Effector CD4-positive, alpha-beta T cell (primary cell): Measurements from ENCODE around the gene ZNF550.
"Not testable (repeated sequence)": the region's sequence is repeated elsewhere in the genome, so short reads cannot be mapped to it uniquely, and the experiment has no call there.

ENCODE experiments used
- DNase-seq: peaks from one replicate; pipeline ENCODE4 v3.0.0-alpha.2; 2020

The ZNF550 gene

DNA sequence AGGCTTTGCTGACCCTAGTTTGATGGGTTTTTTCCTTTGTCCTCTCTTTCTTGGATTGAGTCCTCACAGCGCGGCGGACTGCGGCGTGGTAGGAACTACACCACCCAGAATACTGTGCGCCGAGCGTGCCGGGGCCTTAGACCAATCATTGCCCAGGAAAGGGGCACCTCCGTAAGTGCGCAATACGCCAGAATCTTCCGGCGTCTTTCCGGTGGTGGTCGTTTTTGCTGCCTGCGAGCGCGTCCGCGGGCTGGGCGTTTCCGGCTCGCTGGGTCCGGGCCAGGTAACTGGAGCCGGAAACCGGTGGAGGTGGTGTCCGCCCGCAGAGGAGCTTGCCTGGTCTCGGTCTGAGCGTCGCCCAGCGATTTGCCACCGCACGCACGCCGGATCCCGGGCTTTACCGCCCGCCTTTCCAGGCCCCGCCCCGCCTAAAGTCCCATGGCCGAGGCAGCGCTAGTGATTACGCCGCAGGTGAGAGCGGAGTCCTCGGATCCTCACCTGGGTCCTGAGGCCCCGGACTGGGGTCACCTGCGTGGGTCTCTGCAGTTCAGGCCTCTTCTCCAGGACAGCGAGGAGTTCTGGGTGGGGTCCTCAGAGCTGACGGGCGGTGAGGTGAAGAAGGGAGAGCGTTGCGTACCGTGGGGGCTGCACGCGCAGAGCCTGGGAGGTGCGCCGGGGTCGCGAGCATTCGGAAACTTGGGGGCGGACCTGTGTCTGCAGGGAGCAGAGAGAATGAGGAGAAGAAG, 32.4 kb downstream of the ZNF550 start, which contains the start of gene ZNF549:
TSS of gene ZNF549 (plus strand) at position 221 of the 746 bp plus-strand sequence. CDS start at position 439, 218 bp downstream.
- DNase-seq = peak; percentile 82

DNA sequence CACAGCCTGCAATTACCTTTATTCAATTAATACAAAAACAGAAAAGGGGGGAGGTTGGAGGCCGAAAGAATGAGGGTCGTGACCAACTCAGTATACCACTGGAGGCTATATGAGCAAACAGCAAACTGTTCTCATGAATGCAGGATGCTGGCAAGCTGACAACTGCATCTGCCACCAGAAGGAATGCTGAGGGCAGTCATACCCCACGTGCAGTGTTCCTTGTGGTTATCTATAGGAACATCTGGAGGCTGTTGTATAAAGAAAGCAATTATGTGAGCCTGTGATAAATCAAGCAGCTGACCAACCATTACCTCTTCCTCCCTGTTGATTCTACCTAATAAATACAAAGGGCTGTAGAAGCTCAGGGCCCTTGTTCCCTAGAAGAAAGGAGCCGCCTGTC, 41.6 kb downstream of the ZNF550 start:
- DNase-seq = not testable (repeated sequence)

DNA sequence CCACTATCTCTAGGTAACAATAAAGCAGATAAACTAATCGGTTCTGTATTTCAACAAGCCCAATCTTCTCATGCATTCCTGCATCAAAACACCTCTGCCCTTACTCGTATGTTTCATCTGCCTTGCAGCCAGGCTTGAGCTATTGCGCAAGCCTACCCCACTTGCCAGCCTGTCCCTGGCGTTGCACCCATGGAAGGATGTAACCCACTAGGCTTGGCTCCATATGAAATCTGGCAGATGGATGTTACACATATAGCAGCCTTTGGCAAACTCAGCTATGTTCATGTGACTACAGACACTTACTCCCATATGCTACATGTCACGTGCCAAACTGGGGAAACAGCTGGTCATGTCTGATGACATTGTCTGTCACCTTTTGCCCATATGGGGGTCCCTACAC, 44.4 kb downstream of the ZNF550 start:
- no peak for DNase-seq

DNA sequence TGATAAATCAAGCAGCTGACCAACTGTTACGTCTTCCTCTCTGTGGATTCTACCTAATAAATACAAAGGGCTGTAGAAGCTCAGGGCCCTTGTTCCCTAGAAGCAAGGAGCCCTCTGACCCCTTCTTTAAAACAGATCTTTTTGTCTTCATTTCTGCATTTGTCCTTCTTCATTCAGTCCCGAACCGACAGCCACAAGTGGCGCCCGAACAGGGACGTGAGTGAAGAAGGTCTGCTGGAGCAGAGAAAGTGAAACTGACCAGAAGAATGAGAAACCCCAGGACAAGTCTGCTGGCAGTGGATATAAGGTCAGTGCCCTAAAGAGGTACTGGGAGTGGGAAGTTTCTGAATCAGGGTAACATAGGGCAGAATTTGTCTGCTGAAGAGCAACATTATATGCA, 46.8 kb downstream of the ZNF550 start:
- no peak for DNase-seq

- no peak for DNase-seq
Measured at GRCh38 chr19:57511484-57511883, 48.2 kb downstream of the ZNF550 start.

GRCh38 chr19:57506163-57506562, 53.5 kb downstream of the ZNF550 start:
- DNase-seq = no peak

- not testable (repeated sequence) for DNase-seq
Measured at GRCh38 chr19:57500400-57500799, 59.3 kb downstream of the ZNF550 start.

DNA sequence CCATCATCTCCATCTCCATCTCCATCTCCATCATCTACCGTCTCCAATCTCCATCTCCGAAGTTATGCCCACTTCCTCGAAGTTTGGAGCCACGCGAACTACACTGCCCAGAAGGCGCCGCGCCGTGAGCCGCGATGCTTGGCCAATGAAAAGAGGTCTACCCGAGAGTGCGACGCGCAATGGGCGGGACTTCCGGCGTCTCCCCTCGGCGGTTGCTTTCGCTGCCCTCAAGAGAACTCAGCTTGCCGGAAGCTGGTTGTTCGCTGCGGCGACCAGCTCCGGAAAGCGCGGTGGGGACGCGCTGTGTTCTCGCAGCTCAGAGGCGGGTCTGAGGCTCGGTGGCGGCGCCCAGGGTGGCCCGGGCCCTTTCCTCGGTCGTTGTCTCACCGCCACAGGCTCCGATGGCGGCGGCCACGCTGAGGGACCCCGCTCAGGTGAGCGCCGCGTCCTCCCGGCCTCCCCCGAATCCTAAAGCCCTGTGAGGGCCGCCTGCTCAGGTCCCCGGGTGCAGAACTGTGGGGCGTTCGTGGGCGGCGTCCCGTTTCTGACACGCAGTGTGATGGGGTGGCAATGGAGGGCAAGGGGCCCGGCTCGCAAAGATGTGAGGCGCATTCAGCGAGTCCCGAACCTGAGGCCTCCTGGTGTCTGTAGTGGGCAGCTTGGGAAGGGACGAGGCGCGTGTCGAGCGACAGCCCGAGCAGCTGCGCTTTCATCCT, 59.8 kb downstream of the ZNF550 start, which contains the start of gene ZNF773:
TSS of gene ZNF773 (plus strand) at position 259 of the 716 bp plus-strand sequence. CDS start at position 402, 143 bp downstream.
- DNase-seq = peak; percentile 92

DNA sequence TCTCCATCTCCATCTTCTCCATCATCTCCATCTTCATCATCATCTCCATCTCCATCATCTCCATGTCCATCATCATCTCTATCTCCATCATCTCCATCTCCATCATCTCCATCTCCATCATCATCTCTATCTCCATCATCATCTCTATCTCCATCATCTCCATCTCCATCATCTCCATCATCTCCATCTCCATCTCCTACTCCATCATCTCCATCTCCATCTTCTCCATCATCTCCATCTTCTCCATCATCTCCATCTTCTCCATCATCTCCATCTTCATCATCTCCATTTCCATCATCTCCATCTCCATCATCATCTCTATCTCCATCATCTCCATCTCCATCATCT, 60.4 kb downstream of the ZNF550 start:
- not testable (repeated sequence) for DNase-seq

DNA sequence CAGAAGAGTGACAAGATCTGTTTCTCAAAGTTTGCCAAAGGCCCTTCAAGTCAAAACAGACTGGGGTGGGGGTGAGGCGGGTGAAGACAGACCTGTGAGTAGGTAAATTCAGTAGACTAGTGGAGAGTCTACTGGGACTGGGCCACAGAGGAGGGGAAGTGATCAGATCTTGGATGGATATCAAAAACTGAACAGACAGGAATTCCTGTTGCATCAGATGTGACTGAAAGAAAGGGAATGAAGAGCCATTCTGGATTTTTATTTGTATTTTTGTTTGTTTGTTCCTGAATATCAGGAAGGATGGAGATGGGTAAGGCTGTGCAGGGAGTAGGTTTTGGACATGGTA, 71.4 kb downstream of the ZNF550 start:
- DNase-seq = not testable (repeated sequence)

GRCh38 chr19:57487477-57488298, 72.0 kb downstream of the ZNF550 start, which contains the start of gene ZNF419:
ZNF419 (plus strand) TSS chr19:57487750; CDS start chr19:57487951, 201 bp downstream.
- DNase-seq = peak; percentile 92
